SK-N-SH (cell line): ENCODE results near the gene SEZ6. TPM values are rescaled to one million over a fixed set of nuclear protein-coding genes. Genes with fewer than 3 reads are reported as not detected.

ENCODE experiments used
- CTCF ChIA-PET: fragments of 300-600, 350-600 bp; formaldehyde crosslinking; extraction: SDS; loops from one replicate; lab custom pipeline; 2021; lab: Yijun Ruan, JAX
- POLR2A ChIA-PET: fragments of 350-600 bp; sonication (Branson Sonifier 250); formaldehyde crosslinking; extraction: SDS; loops from one replicate; lab custom pipeline; 2020; ENCODE audit warnings: antibody characterized with exemption, inconsistent platforms; lab: Yijun Ruan, JAX
- DNase-seq: peaks from one replicate; pipeline ENCODE4 v3.0.0; 2012
- H2AFZ ChIP-seq: fragments of 200-600 bp; sonication (generic); 2 replicates; pipeline ENCODE4 v1.8.1; 2016; ENCODE audit warnings: antibody characterized with exemption, mild to moderate bottlenecking, low read depth
- H3F3A ChIP-seq: fragments of 200-600 bp; sonication (generic); replicated peaks from 2 replicates; pipeline ENCODE3; 2016; ENCODE audit warnings: antibody characterized with exemption, mild to moderate bottlenecking; ENCODE audit not compliant: insufficient read depth
- H3K27ac ChIP-seq, 2 experiments: fragments of 200-500 bp in 1 of 2; fragments of 200-600 bp in 1 of 2; sonication (Bioruptor generic) in 1 of 2; sonication (generic), shearing (Covaris generic) in 1 of 2; 2 replicates each; pipeline versions ENCODE4 v1.5.1 to v1.6.1; 2014 to 2016; ENCODE audit warnings: low read depth in 2 of 2, inconsistent platforms in 1 of 2, low read length in 1 of 2, mild to moderate bottlenecking in 1 of 2, mixed read lengths in 1 of 2
- H3K27me3 ChIP-seq: fragments of 200-600 bp; sonication (generic), shearing (Covaris generic); 2 replicates; pipeline ENCODE4 v1.6.1; 2016; ENCODE audit warnings: mixed run types; ENCODE audit not compliant: insufficient read depth
- H3K36me3 ChIP-seq, 2 experiments: fragments of 200-500 bp in 1 of 2; fragments of 200-600 bp in 1 of 2; sonication (Bioruptor generic) in 1 of 2; sonication (generic) in 1 of 2; replicated peaks in 1 of 2; 2 replicates each; pipeline versions ENCODE3 to v1.5.1; 2014 to 2016; ENCODE audit warnings: low read length in 1 of 2, mild to moderate bottlenecking in 1 of 2; ENCODE audit not compliant: insufficient read depth in 2 of 2, control insufficient read depth in 1 of 2
- H3K4me1 ChIP-seq, 2 experiments: fragments of 200-500 bp in 1 of 2; fragments of 200-600 bp in 1 of 2; sonication (Bioruptor generic) in 1 of 2; sonication (generic), shearing (Covaris generic) in 1 of 2; 2 replicates each; pipeline versions ENCODE4 v1.5.1 to v1.6.1; 2014 to 2016; ENCODE audit warnings: low read depth in 1 of 2, low read length in 1 of 2, mixed run types in 1 of 2; ENCODE audit not compliant: insufficient read depth in 2 of 2, control insufficient read depth in 1 of 2
- H3K4me2 ChIP-seq: fragments of 200-600 bp; sonication (generic), shearing (Covaris generic); 2 replicates; pipeline ENCODE4 v1.6.1; 2017; ENCODE audit warnings: mixed run types
- H3K4me3 ChIP-seq, 2 experiments: fragments of 200-500 bp in 1 of 2; fragments of 200-600 bp in 1 of 2; sonication (Bioruptor generic) in 1 of 2; sonication (generic), shearing (Covaris generic) in 1 of 2; 2 replicates each; pipeline versions ENCODE4 v1.5.1 to v1.8.1; 2014 to 2016; ENCODE audit warnings: low read depth in 2 of 2, inconsistent platforms in 1 of 2, low read length in 1 of 2, mild to moderate bottlenecking in 1 of 2, mixed read lengths in 1 of 2, moderate library complexity in 1 of 2
- H3K79me2 ChIP-seq: fragments of 200-600 bp; sonication (generic); 2 replicates; pipeline ENCODE4 v1.8.1; 2017; ENCODE audit warnings: mild to moderate bottlenecking; ENCODE audit not compliant: insufficient read depth
- H3K9ac ChIP-seq: fragments of 200-600 bp; sonication (generic); 2 replicates; pipeline ENCODE4 v1.6.1; 2017; ENCODE audit warnings: mixed run types
- H3K9me2 ChIP-seq: fragments of 200-600 bp; sonication (generic); 2 replicates; pipeline ENCODE4 v1.6.1; 2017; ENCODE audit warnings: mixed run types
- H3K9me3 ChIP-seq: fragments of 200-600 bp; sonication (generic); 2 replicates; pipeline ENCODE4 v1.6.1; 2017; ENCODE audit warnings: mixed run types, mild to moderate bottlenecking, moderate library complexity
- H4K20me1 ChIP-seq: fragments of 200-600 bp; sonication (generic); 2 replicates; pipeline ENCODE4 v1.6.1; 2017; ENCODE audit warnings: mild to moderate bottlenecking, mixed run types; ENCODE audit not compliant: insufficient read depth
- CHD2 ChIP-seq: fragments of 150-350 bp; IDR thresholded peaks from 2 replicates; pipeline ENCODE4 v1.6.1; 2018; ENCODE audit warnings: low read length; ENCODE audit not compliant: partially characterized antibody
- ELF1 ChIP-seq: IDR thresholded peaks from 2 replicates; pipeline ENCODE4 v1.4.0; 2012
- EZH2phosphoT487 ChIP-seq: fragments of 200-600 bp; sonication (generic); IDR thresholded peaks from 2 replicates; pipeline ENCODE4 v1.6.1; 2017; ENCODE audit warnings: low read depth, mixed run types, mild to moderate bottlenecking, antibody characterized with exemption, moderate library complexity, borderline replicate concordance
- GABPA ChIP-seq: IDR thresholded peaks from 2 replicates; pipeline ENCODE4 v1.4.0; 2012; ENCODE audit warnings: low read depth, mild to moderate bottlenecking
- MEF2A ChIP-seq: IDR thresholded peaks from 2 replicates; pipeline ENCODE4 v1.4.0; 2012; ENCODE audit warnings: low read depth, borderline replicate concordance
- RXRA ChIP-seq: IDR thresholded peaks from 2 replicates; pipeline ENCODE4 v1.4.0; 2012; ENCODE audit warnings: low read depth, mild to moderate bottlenecking, borderline replicate concordance
- SIN3A ChIP-seq: IDR thresholded peaks from 2 replicates; pipeline ENCODE4 v1.6.1; 2012; ENCODE audit warnings: low read depth, mild to moderate bottlenecking, low read length, moderate library complexity, borderline replicate concordance
- WGBS: methylation state at CpG from one replicate; pipeline ENCODE4 v1.1.6; 2017; ENCODE audit warnings: low lambda C conversion rate; 5-methylcytosine and 5-hydroxymethylcytosine counted together
- polyA plus RNA-seq, 3 experiments: library from polyadenylated mRNA; depleted of rRNA; stranded (reverse); fragments of >200 nt; gene quantifications; 2 replicates each; pipeline ENCODE4 v1.2.3, GENCODE V29; 2012
- TF ChIP-seq, protein P1 (sequence below): IDR thresholded peaks from 2 replicates; pipeline ENCODE4 v1.6.1; 2012; ENCODE audit warnings: mild to moderate bottlenecking, low read depth, low read length, moderate library complexity
- TF ChIP-seq, protein P2 (sequence below): fragments of 150-350 bp; IDR thresholded peaks from 2 replicates; pipeline ENCODE4 v1.6.1; 2017; ENCODE audit warnings: antibody characterized with exemption, low read length, low read depth, borderline replicate concordance
- TF ChIP-seq, protein P3 (sequence below): IDR thresholded peaks from 2 replicates; pipeline ENCODE4 v1.4.0; 2012; ENCODE audit warnings: low read depth, borderline replicate concordance
- TF ChIP-seq, protein P4 (sequence below): fragments of 150-350 bp; IDR thresholded peaks from 2 replicates; pipeline ENCODE4 v1.6.1; 2016; ENCODE audit warnings: mild to moderate bottlenecking, low read depth, low read length
- TF ChIP-seq, protein P5 (sequence below): IDR thresholded peaks from 2 replicates; pipeline ENCODE4 v1.4.0; 2012; ENCODE audit warnings: low read depth, borderline replicate concordance

Gene SEZ6
- polyA plus RNA-seq, 1 of the 3 experiments (the other 2 are of a cell fraction): 0.12 TPM

DNA sequence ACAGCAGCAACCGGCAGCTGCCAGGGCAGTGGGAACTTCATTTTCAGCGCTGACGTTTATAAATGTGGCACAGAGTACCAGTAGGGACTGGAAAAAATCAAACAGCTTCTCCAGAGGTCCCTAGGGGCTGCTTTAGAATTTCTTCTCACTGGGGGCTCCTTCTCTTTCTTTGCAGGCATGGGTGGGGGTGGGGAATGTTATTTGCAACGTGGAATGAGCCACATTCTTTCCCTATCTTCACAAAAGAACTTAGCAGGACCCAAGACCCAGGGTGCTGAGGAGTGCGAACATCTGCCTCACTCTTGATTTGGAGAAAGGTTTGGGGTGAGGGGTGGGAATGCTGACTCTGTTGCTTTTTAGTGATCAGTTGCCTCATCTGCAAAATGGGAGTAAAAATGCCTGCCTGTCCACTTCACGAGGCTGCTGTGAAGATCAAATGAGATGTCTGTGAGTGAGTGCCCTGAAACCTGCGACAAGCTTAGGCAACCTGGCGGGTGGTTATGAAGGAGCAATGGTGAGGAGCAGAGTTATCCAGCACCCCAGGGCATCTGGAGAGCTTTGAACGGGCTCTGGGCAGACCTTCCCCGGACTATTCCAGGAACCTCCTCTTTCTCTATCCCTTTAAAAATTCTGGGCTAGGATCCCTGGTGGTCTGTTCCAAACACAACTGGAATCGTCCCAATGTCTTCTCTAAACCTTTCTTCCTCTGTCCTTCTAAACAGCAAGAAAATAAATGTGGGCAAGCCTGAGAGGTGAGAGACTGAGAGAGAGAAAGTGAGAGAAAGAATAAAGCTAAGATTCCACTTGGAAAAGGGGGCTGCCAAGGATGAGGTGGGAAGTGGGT, 26.4 kb upstream of the SEZ6 start:
- no peak overlapping the region for H3K4me2 ChIP-seq
- TF ChIP-seq, protein P1, sequence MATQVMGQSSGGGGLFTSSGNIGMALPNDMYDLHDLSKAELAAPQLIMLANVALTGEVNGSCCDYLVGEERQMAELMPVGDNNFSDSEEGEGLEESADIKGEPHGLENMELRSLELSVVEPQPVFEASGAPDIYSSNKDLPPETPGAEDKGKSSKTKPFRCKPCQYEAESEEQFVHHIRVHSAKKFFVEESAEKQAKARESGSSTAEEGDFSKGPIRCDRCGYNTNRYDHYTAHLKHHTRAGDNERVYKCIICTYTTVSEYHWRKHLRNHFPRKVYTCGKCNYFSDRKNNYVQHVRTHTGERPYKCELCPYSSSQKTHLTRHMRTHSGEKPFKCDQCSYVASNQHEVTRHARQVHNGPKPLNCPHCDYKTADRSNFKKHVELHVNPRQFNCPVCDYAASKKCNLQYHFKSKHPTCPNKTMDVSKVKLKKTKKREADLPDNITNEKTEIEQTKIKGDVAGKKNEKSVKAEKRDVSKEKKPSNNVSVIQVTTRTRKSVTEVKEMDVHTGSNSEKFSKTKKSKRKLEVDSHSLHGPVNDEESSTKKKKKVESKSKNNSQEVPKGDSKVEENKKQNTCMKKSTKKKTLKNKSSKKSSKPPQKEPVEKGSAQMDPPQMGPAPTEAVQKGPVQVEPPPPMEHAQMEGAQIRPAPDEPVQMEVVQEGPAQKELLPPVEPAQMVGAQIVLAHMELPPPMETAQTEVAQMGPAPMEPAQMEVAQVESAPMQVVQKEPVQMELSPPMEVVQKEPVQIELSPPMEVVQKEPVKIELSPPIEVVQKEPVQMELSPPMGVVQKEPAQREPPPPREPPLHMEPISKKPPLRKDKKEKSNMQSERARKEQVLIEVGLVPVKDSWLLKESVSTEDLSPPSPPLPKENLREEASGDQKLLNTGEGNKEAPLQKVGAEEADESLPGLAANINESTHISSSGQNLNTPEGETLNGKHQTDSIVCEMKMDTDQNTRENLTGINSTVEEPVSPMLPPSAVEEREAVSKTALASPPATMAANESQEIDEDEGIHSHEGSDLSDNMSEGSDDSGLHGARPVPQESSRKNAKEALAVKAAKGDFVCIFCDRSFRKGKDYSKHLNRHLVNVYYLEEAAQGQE: no peak
- TF ChIP-seq CHD2 (no peak), MEF2A (no peak), EZH2phosphoT487 (no peak), RXRA (no peak), SIN3A (no peak), ELF1 (no peak), GABPA (no peak)
- TF ChIP-seq, protein P2, sequence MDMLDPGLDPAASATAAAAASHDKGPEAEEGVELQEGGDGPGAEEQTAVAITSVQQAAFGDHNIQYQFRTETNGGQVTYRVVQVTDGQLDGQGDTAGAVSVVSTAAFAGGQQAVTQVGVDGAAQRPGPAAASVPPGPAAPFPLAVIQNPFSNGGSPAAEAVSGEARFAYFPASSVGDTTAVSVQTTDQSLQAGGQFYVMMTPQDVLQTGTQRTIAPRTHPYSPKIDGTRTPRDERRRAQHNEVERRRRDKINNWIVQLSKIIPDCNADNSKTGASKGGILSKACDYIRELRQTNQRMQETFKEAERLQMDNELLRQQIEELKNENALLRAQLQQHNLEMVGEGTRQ: no peak
- TF ChIP-seq, protein P3, sequence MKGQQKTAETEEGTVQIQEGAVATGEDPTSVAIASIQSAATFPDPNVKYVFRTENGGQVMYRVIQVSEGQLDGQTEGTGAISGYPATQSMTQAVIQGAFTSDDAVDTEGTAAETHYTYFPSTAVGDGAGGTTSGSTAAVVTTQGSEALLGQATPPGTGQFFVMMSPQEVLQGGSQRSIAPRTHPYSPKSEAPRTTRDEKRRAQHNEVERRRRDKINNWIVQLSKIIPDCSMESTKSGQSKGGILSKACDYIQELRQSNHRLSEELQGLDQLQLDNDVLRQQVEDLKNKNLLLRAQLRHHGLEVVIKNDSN: no peak
- TF ChIP-seq, protein P4, sequence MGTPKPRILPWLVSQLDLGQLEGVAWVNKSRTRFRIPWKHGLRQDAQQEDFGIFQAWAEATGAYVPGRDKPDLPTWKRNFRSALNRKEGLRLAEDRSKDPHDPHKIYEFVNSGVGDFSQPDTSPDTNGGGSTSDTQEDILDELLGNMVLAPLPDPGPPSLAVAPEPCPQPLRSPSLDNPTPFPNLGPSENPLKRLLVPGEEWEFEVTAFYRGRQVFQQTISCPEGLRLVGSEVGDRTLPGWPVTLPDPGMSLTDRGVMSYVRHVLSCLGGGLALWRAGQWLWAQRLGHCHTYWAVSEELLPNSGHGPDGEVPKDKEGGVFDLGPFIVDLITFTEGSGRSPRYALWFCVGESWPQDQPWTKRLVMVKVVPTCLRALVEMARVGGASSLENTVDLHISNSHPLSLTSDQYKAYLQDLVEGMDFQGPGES: no peak
- TF ChIP-seq, protein P5, sequence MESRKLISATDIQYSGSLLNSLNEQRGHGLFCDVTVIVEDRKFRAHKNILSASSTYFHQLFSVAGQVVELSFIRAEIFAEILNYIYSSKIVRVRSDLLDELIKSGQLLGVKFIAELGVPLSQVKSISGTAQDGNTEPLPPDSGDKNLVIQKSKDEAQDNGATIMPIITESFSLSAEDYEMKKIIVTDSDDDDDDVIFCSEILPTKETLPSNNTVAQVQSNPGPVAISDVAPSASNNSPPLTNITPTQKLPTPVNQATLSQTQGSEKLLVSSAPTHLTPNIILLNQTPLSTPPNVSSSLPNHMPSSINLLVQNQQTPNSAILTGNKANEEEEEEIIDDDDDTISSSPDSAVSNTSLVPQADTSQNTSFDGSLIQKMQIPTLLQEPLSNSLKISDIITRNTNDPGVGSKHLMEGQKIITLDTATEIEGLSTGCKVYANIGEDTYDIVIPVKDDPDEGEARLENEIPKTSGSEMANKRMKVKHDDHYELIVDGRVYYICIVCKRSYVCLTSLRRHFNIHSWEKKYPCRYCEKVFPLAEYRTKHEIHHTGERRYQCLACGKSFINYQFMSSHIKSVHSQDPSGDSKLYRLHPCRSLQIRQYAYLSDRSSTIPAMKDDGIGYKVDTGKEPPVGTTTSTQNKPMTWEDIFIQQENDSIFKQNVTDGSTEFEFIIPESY: no peak
- no peaks in the 10 kb centered on the region for H3F3A ChIP-seq
- peaks cover 33% of the 10 kb centered on the region; the same call in 1 of the 2 replicates for H3K27me3 ChIP-seq
- CTCF ChIA-PET: interaction anchor here (0.7 to 1.3 kb wide), 3 partner anchors 15 to 85 kb away, joined by 3 read pairs; no protein-coding TSS in a partner anchor
- H2AFZ ChIP-seq: no peak overlapping the region
- H3K79me2 ChIP-seq: no peaks in the 10 kb centered on the region
- no peak for DNase-seq
- H3K4me3 ChIP-seq: no peak overlapping the region
- POLR2A ChIA-PET: no interaction called here
- H3K9me3 ChIP-seq: peaks cover 10% of the 10 kb centered on the region; the same call in 1 of the 2 replicates
- H3K4me1 ChIP-seq: peaks cover 0 to 2% of the 10 kb centered on the region in 2 experiments; a peak in 2 of 4 replicates
- no peaks in the 10 kb centered on the region for H4K20me1 ChIP-seq
- H3K36me3 ChIP-seq: no peaks in the 10 kb centered on the region
- no peak overlapping the region for H3K27ac ChIP-seq
- WGBS: 34% methylated on average over 9 of the region's 11 CpGs
- H3K9ac ChIP-seq: no peak overlapping the region
- H3K9me2 ChIP-seq: no peaks in the 10 kb centered on the region
